Measurements from ENCODE around the gene MCRS1. TPM values are rescaled to one million over a fixed set of nuclear protein-coding genes. Genes with fewer than 3 reads are reported as not detected.

Gene MCRS1
- total RNA-seq, 1 experiment from 2014 or later = 103 TPM

DNA sequence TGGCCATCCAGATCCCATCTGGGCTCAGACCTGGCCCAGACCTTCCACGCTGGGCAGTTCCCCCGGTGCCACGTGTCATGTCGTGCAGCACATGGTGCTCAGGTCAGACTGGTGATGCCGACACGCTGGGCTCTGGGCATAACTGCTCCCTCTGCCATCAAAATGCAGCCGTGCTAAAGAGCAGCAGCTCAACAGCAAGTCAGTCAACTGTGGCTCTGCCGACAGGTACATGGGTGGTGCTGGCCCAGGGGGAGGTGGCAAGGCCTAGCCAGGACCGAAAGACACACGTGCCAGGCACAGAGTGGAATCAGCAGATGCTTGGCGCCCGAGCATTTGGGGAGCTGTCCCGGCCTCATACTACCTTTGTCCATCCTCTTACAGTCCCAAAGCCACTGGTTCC lies 1.6 kb downstream of the MCRS1 start:
- Histone ChIP-seq H2BK120ac (ENCODE audit: low read depth, low read length, poor library complexity, severe bottlenecking) (no peak overlapping the region), H3K23ac (ENCODE audit: insufficient read length, low read depth, low read length) (no peak overlapping the region), H2AK5ac (ENCODE audit: insufficient read length, low read length) (no peak overlapping the region), H4K8ac (replicated peaks; ENCODE audit: insufficient read length, low read depth, low read length) (no peak overlapping the region), H4K20me1 (ENCODE audit: control insufficient read depth, insufficient read depth, insufficient read length) (no peaks in the 10 kb centered on the region), H4K5ac (ENCODE audit: insufficient read length, low read depth, low read length) (no peak overlapping the region), H4K91ac (ENCODE audit: insufficient read length, low read depth, low read length) (no peak overlapping the region), H3K18ac (ENCODE audit: insufficient read length, low read depth, low read length) (no peak overlapping the region), H3K79me1 (ENCODE audit: insufficient read depth, low read depth, low read length, poor library complexity, severe bottlenecking) (peaks cover 3% of the 10 kb centered on the region), H3K27me3 (ENCODE audit: insufficient read depth, low read length) (no peaks in the 10 kb centered on the region), H2AFZ (ENCODE audit: low read length) (no peak overlapping the region), H3K79me2 (ENCODE audit: insufficient read depth, low read length) (no peaks in the 10 kb centered on the region; the same call in 1 of the 2 replicates), H3K4me1 (ENCODE audit: insufficient read depth, low read length) (no peaks in the 10 kb centered on the region), H2BK15ac (ENCODE audit: low read depth, low read length) (no peak overlapping the region), H3K9ac (ENCODE audit: extremely low read depth, insufficient read length, low read length) (no peak overlapping the region), H3K9me3 (ENCODE audit: control insufficient read depth, low read depth, low read length) (no peaks in the 10 kb centered on the region), H3K56ac (ENCODE audit: insufficient read length, low read depth, low read length) (no peak overlapping the region), H3K23me2 (ENCODE audit: insufficient read length, low read depth, low read length, poor library complexity, severe bottlenecking) (peaks cover 6% of the 10 kb centered on the region), H2BK5ac (ENCODE audit: insufficient read length, low read length) (no peak overlapping the region), H3K14ac (ENCODE audit: insufficient read depth, low read length) (no peak overlapping the region), H2BK12ac (ENCODE audit: insufficient read length, low read depth, low read length) (no peak overlapping the region), H2BK20ac (ENCODE audit: low read depth, low read length, poor library complexity, severe bottlenecking) (no peak overlapping the region), H3K4ac (ENCODE audit: low read depth, low read length) (no peak overlapping the region), H3T11ph (ENCODE audit: low read length) (no peak overlapping the region), H3K4me2 (ENCODE audit: insufficient read depth, insufficient read length, low read length) (peak overlapping the region; percentile 74), H3K27ac (ENCODE audit: insufficient read length, low read depth, low read length) (no peak overlapping the region)
- H3K27me3 Mint-ChIP-seq (ENCODE audit: low read depth) = no peaks in the 10 kb centered on the region; the same call in 1 of the 2 replicates
- peaks cover 0 to 3% of the 10 kb centered on the region in 2 experiments; a peak in 1 of 5 replicates for H3K9me3 Mint-ChIP-seq
- H3K36me3 Mint-ChIP-seq (ENCODE audit: insufficient read depth in 1 of 3, low read depth in 3 of 3) = peaks cover 19 to 43% (median 40%) of the 10 kb centered on the region in 3 experiments; a peak in 6 of 7 replicates
- peak overlapping the region; percentile 19 to 44; a peak in 3 of 5 replicates for H3K4me3 Mint-ChIP-seq
- no peak for DNase-seq
- WGBS (ENCODE audit: extremely low coverage, insufficient read length, low lambda C conversion rate) = no CpG with 5 or more reads among the region's 13 CpGs
- peaks cover 2 to 14% of the 10 kb centered on the region in 2 experiments for H3K4me1 Mint-ChIP-seq
- peak overlapping the region in 1 of 3 experiments; percentile 55; a peak in 1 of 7 replicates for H3K27ac Mint-ChIP-seq
- TF ChIP-seq, protein P1, sequence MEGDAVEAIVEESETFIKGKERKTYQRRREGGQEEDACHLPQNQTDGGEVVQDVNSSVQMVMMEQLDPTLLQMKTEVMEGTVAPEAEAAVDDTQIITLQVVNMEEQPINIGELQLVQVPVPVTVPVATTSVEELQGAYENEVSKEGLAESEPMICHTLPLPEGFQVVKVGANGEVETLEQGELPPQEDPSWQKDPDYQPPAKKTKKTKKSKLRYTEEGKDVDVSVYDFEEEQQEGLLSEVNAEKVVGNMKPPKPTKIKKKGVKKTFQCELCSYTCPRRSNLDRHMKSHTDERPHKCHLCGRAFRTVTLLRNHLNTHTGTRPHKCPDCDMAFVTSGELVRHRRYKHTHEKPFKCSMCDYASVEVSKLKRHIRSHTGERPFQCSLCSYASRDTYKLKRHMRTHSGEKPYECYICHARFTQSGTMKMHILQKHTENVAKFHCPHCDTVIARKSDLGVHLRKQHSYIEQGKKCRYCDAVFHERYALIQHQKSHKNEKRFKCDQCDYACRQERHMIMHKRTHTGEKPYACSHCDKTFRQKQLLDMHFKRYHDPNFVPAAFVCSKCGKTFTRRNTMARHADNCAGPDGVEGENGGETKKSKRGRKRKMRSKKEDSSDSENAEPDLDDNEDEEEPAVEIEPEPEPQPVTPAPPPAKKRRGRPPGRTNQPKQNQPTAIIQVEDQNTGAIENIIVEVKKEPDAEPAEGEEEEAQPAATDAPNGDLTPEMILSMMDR (conservative IDR thresholded peaks at IDR 0.05) = no peak

All from H9 (cell line).